Brain microvascular endothelial cell (primary cell): ENCODE data around the gene MED13L.

Experiments
- DNase-seq: peaks from one replicate; pipeline ENCODE4 v3.0.0-alpha.2; 2020
- H3K27ac ChIP-seq: fragments of 250-450 bp; sonication (Bioruptor Pico); 2 replicates; pipeline ENCODE4 v1.5.1; 2020; ENCODE audit warnings: mild to moderate bottlenecking, moderate library complexity
- H3K27me3 ChIP-seq: fragments of 250-450 bp; sonication (Bioruptor Pico); replicated peaks from 2 replicates; pipeline ENCODE4 v1.5.1; 2020; ENCODE audit warnings: mild to moderate bottlenecking
- H3K36me3 ChIP-seq: fragments of 250-450 bp; sonication (Bioruptor Pico); replicated peaks from 2 replicates; pipeline ENCODE4 v1.5.1; 2020; ENCODE audit warnings: mild to moderate bottlenecking
- H3K4me3 ChIP-seq: 2 replicates; pipeline ENCODE4 v1.5.1; 2011; ENCODE audit warnings: low read depth, mild to moderate bottlenecking, control low read depth, low read length, moderate library complexity
- in situ Hi-C: cut with HindIII; loops from 2 replicates; pipeline ENCODE4 v1.10.0; 2017; ENCODE audit warnings: low sequenced_read_pairs, low pct_ligation_motif_present
- TF ChIP-seq, protein P1 (sequence below): IDR thresholded peaks from 2 replicates; pipeline ENCODE4 v1.5.1; 2011; ENCODE audit warnings: low read depth, mild to moderate bottlenecking, moderate library complexity, low read length, control low read depth, inconsistent platforms; ENCODE audit errors: missing control alignments

Gene MED13L

DNA sequence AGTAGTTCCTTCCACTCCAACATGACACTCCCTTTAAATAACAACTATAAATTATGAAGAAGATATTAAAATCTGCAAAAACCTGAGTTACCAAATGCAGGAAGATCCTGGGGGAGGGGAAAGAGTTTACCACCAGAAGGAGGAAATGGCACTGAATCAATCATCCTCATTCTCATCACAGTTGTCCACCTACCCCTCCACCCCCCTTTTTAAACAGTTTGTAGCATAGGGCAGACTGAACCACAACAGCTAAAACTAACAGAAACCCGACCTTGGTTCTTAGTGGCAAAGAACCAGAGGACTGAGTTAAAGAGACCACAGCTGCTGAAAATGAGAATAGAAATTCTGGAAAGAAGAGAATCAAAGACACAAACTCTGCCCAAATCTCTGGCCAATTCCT, 189.5 kb downstream of the MED13L start:
- TF ChIP-seq, protein P1, sequence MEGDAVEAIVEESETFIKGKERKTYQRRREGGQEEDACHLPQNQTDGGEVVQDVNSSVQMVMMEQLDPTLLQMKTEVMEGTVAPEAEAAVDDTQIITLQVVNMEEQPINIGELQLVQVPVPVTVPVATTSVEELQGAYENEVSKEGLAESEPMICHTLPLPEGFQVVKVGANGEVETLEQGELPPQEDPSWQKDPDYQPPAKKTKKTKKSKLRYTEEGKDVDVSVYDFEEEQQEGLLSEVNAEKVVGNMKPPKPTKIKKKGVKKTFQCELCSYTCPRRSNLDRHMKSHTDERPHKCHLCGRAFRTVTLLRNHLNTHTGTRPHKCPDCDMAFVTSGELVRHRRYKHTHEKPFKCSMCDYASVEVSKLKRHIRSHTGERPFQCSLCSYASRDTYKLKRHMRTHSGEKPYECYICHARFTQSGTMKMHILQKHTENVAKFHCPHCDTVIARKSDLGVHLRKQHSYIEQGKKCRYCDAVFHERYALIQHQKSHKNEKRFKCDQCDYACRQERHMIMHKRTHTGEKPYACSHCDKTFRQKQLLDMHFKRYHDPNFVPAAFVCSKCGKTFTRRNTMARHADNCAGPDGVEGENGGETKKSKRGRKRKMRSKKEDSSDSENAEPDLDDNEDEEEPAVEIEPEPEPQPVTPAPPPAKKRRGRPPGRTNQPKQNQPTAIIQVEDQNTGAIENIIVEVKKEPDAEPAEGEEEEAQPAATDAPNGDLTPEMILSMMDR: no peak
- no peaks in the 10 kb centered on the region for H3K36me3 ChIP-seq
- H3K27ac ChIP-seq: no peak overlapping the region
- no peaks in the 10 kb centered on the region for H3K27me3 ChIP-seq
- H3K4me3 ChIP-seq: no peak overlapping the region
- in situ Hi-C loops: no loop called here
- no peak for DNase-seq

DNA sequence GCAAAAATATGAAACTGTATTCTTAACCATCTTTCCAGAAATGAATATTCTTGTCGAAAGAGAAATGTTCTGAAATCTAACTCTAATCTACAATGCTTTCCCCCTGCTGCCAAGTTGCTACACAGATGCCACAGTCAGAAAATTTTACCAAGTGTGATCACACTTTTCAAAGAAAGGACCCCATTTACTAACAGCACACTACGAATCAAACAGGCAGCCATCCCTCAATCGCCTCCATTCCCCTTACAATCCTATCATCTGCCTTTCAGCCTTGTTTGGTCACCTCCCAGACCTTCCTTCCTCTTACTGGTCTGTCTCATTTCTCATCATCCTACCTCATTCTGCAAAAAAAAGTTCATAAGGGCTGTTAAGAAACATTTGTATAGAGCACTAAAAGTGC, 190.1 kb downstream of the MED13L start:
- Histone ChIP-seq H3K36me3 (no peaks in the 10 kb centered on the region), H3K27ac (no peak overlapping the region), H3K4me3 (no peak overlapping the region), H3K27me3 (no peaks in the 10 kb centered on the region)
- no peak for DNase-seq
- TF ChIP-seq, protein P1: no peak
- in situ Hi-C loops: no loop called here

DNA sequence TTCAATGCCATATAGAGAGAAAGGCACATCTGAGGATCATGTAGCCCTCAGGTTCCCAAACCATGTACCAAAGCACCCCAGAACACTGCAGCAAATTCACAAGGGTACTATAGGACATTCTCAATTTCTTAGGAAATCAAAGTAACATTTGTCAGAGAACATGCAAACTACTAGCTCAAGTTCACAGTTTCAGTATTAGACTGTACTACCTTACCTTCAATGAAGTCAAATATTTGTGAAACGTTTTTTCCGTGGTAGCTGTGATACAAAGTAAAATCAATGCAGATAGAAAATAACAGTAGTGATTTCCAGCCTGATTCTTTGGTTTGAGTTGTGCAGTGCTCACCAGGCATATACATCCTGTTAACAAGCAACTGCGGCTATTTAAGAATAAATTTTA, 197.1 kb downstream of the MED13L start:
- Histone ChIP-seq H3K4me3 (no peak overlapping the region), H3K27ac (no peak overlapping the region), H3K36me3 (no peaks in the 10 kb centered on the region), H3K27me3 (no peaks in the 10 kb centered on the region)
- TF ChIP-seq, protein P1: no peak
- DNase-seq: no peak
- in situ Hi-C loops: no loop called here

DNA sequence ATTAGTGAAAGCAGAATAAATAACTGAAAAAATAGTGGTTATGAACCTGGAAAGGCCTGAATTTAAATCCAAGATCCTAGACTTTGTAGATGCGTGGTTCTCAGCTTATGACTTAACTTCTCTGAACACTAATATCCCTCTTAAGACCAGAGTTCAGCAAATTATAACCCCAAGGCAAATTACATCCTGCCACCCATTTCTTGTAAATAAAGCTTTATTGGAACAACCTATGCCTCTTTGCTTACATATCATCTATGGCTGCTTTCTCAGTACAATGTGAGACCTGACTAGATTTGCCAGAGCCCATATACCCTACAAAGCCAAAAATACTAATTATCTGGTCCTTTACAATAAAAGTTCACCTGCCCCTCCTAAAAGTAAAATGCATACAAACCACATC, 199.1 kb downstream of the MED13L start:
- Histone ChIP-seq H3K27me3 (no peaks in the 10 kb centered on the region), H3K27ac (no peak overlapping the region), H3K4me3 (no peak overlapping the region), H3K36me3 (no peaks in the 10 kb centered on the region)
- in situ Hi-C loops: no loop called here
- no peak for DNase-seq
- TF ChIP-seq, protein P1: no peak

DNA sequence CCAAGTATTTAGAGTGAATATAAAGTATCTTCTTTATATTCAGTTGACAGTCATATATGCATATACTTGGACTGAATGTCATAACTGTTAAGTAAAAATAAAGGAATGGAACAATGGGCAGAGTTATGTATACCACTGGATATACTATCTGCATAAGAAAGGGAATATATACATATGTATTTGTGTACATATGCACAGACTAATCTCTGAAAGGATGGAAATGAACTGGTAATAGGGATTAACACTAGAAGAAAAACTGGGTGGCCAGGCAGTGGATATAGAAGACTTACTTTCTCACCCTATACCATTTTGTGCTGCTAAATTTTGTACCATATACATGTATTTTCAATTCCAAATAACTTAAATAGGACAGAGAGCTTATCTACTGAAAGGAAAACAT, 200.1 kb downstream of the MED13L start:
- no peak for DNase-seq
- no peak overlapping the region for H3K27ac ChIP-seq
- H3K27me3 ChIP-seq: no peaks in the 10 kb centered on the region
- in situ Hi-C loops: no loop called here
- no peaks in the 10 kb centered on the region for H3K36me3 ChIP-seq
- H3K4me3 ChIP-seq: no peak overlapping the region
- TF ChIP-seq, protein P1: no peak

DNA sequence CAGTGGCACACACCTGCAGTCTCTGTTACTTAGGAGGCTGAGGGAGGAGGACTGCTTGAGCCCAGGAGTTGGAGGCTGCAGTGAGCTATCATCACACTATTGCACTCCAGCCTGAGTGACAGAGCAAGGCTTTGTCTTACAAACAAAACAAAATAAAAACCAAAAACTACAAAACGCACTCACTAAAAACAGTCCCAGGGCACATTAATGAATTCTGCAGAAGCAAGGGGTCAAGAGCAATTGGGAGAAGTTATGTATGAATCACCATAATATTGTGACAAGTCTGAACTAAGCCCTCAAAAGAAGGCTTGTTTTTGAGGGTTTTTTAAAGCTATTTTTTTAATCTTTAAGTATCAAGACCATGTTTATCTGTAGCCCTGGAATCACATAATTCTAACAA, 201.1 kb downstream of the MED13L start:
- TF ChIP-seq, protein P1: no peak
- Histone ChIP-seq H3K4me3 (no peak overlapping the region), H3K27me3 (no peaks in the 10 kb centered on the region), H3K36me3 (no peaks in the 10 kb centered on the region), H3K27ac (no peak overlapping the region)
- no peak for DNase-seq
- in situ Hi-C loops: no loop called here
